GM21360 (cell line): ENCODE measurements around the gene STAT1.

ENCODE experiments used
- ATAC-seq: cut with Tn5 transposase; IDR thresholded peaks from one replicate; pipeline ENCODE4 v1.9.1; 2021; ENCODE audit warnings: mild to moderate bottlenecking, moderate library complexity; ENCODE audit not compliant: unreplicated experiment

Gene STAT1

DNA sequence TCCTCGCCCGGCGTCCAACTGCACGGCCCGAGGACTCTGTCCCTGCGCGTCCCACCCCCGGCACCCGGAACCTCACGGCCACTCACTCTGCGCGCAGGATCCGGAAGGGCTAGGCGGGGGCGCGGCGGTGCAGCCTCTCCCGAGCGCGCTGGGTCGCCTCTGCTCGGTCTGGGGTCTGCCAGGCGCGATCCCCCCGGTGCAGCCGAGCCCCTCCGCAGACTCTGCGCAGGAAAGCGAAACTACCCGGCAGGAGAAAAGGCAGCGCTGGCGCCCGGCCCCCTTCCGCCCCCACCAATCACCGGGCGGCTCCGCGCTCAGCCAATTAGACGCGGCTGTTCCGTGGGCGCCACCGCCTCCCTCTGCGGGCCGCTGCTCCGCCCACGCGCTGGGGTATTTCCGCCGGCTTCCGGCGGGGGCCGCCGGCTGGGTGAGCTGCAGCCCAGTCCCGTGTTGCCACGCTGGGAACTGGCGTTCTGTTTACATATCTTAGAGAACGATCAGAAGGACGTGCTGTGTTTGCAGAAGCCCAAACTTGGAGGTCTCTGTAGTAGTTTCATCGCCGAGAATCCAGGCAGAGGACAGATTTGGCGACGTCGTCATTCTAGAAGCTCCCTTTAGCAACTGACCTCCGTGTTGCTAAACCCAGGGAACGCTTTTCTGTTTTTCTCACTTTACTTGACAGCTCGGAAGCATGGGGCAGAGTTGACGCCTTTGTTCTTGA, at the start of gene STAT1:
Gene STAT1, minus strand, starts transcription at position 240 of the 721 bp plus-strand sequence. CDS start 4,168 bp downstream, outside the sequence.
- peak; percentile 81 for ATAC-seq

DNA sequence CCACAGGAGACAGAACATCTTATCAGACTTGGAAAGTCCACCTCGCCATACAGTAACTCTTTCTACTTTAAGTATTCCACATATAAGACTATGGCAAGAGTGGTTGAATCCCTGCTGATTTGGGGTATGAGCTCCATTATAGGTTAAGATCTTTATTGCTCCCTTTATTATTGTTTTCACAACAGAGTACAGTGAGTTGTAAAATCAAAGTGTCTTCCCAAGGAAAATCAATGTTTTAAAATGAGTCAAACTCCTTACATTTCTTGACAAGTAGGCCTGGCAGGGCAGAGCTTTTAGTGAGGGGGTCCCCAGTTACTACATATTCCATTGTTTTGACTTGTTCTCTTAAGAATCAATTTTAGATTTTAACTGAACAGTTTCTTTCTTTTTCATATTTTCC, 49.6 kb upstream of the STAT1 start:
- ATAC-seq = no peak

DNA sequence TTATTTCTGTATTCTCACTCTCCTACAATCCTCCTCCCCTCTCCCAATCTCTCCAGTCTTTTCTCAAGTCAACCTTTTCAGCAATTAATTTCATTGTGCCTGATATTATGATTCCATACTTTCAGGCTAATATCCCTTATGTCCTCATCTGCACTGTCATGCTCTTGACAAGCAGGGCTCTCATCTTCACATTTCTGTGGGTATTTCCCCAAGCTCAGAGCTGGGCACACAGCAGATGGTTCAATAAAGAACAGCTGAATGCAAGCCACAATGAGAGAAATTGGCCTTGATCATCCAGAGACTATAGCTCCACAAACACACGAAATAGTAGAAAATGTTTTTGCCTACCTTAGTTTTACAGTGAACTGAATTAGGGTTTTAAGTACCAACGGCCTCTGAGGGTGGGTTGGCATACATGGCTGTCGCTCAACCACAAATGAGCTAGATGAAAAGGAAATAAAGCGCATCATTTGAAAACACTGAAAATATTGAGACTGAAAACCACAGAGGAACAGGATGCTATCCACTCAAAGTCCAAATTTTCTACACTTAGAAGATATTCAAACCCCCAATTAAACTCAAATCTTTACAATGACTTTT, 47.5 kb upstream of the STAT1 start:
- ATAC-seq = no peak

DNA sequence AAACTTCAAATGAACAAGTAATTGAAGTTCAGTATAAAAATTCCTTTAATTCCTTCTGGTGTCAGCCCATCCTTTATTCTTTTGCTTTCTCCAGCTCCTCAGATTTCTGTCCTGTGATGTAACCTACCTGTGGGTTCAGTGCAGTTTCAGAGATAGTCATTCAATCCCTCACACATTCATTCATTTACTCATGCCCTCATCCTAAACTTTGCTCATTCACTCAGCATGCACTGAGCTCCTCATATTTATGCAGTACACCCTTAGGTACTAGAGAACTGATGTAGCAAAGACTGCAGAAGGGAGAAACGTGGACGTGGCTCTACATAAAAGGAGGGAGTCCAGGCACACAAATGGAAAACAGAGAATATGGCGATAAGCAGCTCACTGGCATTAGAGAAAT, 45.3 kb upstream of the STAT1 start:
- ATAC-seq = no peak

DNA sequence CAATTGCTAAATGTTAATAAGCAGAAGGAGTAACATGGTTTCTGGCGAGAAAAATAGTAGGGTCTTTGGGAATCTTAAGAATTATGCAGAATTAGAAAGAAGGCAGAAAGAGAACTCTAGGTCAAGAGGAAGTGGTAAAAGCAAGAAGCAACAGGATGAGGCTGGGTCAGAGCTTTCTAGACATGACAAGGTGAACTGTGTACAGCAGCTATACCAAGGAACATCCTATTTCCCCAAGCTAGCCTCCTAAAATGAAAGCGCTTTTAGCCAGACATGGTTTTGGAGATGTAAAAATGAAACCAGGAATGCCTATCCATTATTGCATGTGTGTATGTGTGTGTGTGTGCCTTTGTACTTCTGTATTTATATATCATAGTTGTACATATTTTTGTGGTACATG, 42.3 kb upstream of the STAT1 start:
- no peak for ATAC-seq

DNA sequence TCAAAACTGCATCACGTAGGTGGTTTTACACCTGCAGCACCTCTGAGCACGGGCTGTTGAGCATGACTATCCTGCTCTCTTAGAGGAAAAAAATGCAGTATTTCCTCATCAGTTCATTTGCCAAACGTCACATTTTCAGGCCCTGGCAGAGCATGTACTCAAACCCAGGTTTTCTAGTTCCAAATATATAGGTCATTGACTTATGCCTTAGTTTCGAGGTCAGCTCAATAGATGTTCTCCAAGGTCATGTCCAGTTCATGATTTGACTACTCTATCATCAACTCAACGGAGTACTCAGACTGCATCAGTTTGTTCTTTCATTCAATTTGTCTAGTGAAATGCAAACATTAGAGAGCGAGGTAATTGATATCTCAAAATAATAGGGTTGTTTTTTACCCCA, 39.3 kb upstream of the STAT1 start:
- ATAC-seq = no peak

DNA sequence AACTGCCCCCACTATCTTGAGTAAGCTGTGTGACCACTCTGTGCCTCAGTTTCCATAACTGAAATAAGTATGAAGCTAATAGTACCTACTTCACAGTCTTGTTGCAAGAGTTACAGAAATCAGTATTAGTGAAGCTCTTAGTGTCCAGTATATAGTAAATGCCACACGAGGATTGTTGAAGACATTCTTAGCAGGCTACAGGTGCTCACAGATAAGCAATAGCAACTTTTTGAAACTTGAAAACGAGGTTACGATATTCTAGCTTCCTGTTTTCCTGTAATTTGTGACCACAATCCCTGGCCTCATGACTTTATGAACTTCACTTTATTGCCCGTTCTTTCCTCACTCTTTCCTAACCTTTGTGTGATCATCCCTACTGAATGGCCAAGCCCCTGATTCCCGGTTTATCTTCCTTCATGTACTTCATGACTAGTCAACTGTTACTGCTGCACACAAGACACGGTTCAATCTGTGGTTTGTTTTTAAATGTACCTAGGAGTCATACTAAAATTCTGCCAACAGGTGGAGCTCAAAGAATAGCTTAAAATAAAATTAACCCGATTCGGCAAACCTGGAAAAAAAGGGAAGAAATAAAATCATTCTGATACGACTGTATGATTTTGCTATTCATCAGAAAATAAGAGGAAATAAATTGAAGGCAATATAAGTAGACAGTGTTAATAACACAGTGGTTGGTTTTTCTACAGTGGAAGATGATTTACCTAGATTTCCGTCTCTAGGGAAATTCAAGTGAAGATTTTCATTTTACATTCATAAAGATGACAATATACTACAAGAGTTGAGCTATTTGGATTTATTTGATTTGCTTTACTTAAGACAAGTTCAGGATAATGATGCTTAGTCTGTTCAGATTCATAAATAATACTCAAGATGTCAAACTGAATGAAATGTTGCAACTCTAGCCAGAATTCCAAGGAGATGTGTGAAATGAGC, 38.1 kb upstream of the STAT1 start:
- ATAC-seq = peak; percentile 41

DNA sequence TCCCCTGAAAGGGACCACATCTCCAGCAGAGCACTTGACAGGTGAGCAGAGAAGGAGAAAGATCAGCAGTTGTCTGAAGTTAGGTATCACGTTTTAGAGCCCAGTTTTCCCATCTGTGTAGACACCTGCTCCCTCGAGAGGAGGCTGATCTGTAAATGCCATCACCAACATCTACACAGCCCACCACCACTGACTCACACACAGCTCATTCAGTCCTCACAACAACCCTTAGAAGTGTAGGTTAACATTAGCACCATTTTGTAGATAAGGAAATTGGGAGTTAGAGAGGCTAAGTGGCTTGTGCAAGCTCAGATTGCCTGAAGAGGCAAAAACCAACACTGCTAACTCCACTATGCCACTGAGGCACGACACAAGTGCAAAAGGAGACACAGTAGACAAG, 37.2 kb upstream of the STAT1 start:
- no peak for ATAC-seq

DNA sequence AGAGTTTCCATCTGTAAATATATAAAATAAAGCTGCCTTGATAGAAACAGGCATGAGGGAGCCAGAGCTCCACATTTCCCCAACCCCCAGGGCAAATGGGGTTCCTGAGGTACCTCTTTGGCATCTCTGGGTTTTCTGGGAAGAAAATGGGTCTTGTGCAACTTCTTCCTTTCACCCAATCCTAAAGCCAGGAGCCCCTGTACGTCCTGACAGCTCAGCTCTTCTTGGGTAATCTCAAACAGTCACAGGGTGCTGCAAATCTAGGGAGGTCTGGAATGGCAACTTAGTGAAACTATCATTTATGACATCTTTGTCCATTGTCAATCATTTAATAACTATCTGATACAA, 36.6 kb upstream of the STAT1 start:
- no peak for ATAC-seq

DNA sequence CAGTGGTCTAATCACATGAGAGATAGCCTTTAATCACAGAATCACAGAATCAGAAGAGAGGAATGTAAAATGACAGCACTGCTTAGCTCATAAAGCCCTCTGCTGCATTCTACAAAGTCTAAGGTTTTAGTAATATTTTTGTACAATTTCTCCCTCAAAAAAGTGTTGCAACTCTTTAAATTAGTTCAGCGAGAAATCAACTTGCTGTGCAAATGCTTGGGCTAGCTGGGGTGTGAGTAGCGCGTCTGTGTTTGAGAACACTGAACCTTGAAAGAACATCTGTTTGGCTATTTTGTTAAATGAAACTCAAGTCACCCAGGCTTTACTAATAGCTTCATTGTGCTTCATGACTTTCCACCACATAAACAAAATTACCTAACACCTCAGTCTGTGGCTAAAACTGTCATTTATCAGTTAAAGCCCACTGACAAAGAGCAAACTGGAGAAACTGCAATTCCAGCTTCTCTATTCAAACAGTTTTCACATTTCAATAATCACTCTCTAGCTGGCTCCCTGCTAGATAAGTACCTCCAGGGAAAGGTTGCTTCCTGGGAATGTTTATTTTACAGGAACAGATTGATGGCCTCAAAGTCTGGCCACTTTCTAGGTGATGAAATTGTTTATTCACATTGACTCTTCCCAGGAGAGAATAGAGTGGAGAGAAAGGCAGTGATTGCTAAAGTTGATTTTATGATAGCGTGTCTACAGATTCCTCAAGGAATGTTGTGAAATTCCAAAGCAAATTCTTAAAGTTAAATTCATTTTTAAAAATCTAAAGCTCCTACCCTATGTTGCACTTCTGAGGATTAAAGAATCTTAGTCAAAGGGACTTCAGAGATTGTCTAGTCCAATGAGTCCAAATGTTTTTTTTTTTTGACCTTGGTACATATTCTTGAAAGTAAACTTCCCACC, 36.0 kb upstream of the STAT1 start:
- peak; percentile 73 for ATAC-seq

DNA sequence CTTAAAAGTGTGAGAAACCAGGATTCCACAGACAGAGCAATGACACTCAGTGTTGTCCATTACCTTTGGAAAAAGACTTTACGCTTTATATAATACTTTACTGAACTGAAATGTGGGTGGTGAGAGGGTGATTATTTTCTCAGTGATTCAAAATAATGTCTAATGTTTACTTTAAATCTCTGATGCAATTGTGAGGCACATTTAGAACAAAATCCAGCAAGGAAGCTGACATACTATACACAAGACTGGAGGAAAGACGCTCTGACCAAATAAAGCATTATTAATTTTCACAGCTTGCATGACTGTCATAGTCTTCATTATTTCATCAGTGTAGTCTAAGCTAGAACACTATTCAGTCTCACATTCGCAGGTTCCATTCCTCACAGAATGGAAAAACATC, 34.1 kb upstream of the STAT1 start:
- no peak for ATAC-seq

DNA sequence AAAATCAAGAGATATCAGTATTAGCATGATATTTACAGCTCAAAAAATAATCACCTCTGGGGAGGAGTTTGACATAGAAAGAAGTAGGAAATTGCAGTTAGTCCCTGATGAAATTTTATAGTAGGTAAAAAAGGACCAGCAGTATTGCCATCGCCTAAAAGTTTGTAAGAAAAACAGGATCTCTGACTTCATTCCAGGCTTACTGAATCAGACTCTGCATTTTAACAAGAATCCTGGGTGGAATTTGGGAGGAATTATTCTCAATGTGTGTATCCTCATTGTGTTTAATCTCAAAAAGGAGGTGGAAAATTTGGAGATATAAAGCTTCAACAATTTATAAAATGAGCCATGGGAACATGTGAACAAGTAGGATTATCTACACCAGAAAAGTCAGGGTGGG, 31.2 kb upstream of the STAT1 start:
- no peak for ATAC-seq

DNA sequence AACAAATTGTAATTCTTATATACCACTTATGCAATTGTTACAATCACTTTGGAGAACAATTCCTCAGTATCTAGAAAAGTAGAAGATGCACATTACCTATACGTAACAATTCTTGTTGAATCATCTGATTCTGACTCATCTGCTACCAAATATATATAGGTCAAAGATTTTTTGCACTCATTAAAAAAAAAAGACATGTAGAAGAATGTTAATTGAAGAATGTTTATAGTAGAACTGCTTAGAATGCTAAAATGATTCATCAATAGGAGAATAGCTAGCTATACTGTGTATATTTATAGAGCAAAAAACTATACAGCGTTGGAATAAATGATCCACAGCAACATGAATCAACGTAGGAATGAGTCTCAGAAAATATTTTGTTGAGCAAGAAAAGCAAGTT, 29.5 kb upstream of the STAT1 start:
- no peak for ATAC-seq

DNA sequence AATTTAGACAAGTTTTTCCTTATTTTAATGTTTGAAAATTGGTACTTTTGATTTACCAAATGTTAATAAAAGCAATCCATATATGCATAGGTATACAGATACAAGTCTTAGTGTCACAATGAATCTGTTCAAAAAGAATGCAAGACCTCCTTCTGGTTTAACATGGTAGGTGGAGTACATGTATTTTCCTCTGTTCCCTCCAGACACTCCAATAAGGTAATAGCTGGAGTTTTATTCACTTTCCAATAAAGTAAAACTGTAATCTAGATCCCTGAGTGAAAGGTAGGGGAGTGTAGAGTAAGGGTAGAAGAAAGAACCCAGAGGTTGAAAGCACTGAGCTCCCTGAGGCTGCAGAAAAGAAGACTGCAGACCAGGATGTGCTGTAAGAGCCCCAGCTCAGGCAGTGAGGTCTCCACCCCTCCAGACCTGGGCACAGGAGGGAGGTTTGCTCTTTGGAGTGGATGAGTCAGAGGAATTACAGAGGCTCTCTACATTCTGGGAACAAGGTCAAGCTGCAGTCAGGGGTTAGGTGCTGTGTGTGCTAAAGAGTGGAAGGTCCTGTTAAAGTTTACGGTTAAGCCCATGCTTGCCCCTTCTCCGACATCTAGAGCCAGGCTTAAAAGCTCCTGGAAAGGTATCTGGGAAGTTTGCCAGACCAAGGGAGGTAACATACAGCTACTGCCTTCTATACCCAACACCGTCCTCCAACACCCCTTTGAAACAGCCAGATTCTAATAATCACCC, 27.6 kb upstream of the STAT1 start:
- ATAC-seq = no peak

DNA sequence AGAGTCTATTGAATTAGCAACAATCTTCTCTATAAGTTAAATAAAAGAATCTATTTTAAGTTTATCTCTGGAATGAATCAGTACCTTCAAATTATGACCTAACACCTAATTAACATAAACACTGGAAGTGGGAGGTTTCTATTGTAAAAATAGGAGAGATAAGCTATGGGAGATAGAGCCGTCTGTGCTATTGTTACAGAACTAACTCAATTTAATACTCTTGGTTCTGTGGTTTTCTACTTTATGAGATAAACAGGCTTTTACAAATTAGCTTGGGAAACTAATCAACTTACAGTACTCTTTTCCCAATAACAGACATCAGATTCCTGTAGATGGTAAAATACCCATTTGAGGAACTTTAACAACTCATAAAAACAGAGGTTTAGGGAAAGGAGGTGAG, 25.6 kb upstream of the STAT1 start:
- no peak for ATAC-seq

DNA sequence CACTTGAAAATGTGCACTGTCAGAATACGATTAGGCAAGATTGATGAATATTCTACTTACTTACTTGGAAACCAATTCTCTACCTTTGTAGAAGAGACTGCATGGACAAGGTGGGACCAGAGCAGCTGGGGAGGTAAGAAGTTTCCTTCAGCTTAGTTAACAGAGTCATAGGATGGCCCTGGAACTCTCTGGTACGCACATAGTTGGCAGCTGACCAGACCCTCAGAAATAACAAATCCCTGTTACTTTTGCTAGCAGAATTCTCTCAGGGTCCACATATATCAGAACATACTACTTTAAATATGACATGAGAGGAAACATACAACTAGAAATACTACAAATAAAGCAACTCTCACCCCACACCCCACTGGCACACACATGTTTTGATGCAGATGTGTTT, 24.8 kb upstream of the STAT1 start:
- ATAC-seq = no peak

DNA sequence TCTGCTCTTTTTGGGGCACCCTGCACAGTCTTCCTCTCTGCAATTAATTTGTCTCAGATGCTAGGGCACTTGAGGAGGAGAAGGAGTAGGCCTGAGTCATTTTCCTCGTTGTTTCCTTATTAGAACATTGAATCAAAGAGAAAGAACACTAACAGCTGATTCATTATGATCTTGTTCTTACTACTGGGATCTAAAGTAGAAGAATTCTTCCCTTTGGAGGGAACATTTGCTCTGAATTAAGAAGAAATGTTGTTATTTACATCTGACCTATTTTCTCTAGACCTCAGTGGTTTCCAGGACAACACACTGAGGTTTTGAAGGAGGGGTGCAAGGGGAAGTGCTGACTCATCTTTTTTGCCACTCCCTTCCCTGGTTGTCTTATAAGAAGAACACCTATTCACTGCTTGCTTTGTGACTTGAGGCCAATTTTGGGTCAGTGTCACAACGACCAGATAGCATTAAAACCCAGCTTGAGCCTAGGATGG, 24.3 kb upstream of the STAT1 start:
- ATAC-seq = no peak

DNA sequence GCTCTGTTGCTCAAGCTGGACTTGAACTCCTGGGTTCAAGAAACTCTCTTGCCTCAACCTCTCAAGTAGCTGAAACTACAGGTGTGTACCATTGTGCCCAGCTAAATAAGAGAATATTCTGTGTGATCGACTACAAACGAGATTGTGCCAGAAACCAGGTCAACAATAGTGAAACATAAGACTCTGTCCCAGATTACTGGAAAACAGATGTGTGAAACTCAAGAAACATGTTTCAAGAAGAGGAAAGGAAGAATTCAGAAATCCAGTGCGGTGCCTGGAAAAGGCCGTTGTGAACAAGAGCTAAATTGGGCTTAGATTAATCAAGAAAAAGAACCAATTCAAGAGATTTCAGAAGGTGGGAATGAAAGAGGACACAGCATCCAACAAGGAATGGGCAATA, 23.4 kb upstream of the STAT1 start:
- ATAC-seq = no peak

DNA sequence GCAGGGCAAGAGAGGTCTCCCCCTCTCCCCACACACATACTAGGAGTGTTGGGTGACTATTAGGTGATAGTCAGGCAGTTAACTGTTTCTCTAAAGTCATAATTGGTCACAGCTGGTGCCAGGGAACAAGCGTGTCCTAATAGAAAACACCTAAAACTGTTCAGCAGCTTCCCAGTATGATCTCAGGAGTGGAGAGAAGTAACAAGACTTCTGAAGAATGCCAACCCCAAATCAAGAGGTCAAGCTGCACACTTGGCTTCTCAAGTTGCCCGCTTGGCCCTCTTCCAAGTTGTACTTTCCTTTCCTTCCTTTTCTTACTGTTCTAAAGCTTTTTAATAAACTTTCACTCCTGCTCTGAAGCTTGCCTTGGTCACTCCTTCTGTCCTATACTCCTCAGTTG, 22.4 kb upstream of the STAT1 start:
- no peak for ATAC-seq
